Measurements from ENCODE around the gene HAPLN3.

Gene HAPLN3

DNA sequence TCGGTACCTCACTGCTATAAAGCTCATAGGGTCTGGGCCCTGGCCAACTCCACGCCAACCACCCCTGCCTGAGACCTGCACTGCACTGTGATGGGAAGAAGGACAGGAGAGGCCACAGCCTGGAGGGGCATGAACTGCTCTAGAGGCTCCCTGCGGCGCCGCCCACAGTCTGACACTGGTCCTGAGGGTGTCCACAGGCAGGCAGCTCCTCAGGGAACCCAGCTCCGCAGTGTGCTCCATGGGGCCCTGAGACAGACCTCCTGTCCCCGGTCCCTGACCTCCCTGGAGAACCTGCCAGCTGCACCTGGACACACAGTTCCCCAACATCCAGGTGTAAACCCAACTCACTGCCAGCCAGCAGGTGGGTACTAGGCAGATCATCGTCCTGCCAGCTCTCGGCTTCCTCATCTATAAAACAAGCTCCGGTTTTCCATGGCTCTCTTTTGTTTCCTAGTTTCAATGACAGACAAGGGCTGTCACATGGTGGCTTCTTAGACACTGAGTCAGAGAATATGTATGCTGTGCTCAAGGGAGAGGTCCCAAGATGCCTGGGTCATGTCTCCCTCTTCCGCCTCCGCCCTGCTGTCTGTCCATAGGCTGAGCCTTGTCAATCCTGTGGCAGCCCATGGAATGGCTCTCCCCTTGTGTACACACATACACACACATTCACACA is 5.1 kb upstream of the HAPLN3 start:
- TF ChIP-seq, protein P1, sequence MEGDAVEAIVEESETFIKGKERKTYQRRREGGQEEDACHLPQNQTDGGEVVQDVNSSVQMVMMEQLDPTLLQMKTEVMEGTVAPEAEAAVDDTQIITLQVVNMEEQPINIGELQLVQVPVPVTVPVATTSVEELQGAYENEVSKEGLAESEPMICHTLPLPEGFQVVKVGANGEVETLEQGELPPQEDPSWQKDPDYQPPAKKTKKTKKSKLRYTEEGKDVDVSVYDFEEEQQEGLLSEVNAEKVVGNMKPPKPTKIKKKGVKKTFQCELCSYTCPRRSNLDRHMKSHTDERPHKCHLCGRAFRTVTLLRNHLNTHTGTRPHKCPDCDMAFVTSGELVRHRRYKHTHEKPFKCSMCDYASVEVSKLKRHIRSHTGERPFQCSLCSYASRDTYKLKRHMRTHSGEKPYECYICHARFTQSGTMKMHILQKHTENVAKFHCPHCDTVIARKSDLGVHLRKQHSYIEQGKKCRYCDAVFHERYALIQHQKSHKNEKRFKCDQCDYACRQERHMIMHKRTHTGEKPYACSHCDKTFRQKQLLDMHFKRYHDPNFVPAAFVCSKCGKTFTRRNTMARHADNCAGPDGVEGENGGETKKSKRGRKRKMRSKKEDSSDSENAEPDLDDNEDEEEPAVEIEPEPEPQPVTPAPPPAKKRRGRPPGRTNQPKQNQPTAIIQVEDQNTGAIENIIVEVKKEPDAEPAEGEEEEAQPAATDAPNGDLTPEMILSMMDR (IDR thresholded peaks at IDR 0.05; ENCODE audit: low read length, missing control alignments) = no peak
- peak; percentile 33 for DNase-seq (ENCODE audit: low read depth)
- no peak overlapping the region for H3K4me3 ChIP-seq (replicated peaks; ENCODE audit: low read depth, low read length)

DNA sequence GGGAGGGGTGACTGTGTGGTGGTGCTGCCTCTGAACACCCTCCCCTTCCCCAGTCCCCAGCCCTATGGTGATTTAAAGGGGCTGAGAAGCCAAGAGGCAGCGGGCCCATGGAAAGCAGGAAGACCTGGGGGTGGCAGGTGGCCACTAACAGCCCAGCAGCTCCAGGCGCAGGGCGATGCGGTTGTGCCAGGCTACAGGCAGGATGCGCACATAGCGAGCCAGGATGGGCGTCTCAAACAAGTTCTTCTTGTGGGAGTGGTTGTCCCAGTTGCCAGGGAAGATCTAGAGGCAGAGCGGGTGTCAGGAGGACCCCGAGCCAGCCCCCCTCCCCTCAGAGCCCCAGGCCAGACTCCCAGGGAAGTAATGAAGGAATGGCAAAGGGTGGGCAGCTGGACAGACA is 3.9 kb upstream of the HAPLN3 start:
- TF ChIP-seq, protein P1 (IDR thresholded peaks at IDR 0.05; ENCODE audit: low read length, missing control alignments) = no peak
- no peak for DNase-seq (ENCODE audit: low read depth)
- no peak overlapping the region for H3K4me3 ChIP-seq (replicated peaks; ENCODE audit: low read depth, low read length)

DNA sequence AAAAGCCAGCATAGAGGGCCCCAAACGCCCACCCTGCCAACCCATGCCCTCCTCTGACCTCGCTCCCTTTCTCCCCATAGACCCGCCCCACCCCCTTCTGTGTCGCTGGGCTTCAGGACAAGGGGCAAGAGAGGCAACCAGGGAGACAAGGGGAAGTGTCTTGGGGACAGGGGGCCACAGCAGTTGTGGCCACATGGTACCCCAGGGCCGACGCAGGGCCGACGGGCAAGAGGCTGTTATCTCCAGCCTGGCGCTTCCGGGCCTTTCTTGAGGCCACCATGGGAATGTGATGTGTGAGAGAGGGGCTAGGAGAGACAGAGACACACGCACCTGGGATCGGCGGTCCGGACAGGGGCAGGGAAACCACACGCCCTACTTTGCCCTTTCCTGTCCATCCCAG is 3.4 kb upstream of the HAPLN3 start:
- no peak overlapping the region for H3K4me3 ChIP-seq (replicated peaks; ENCODE audit: low read depth, low read length)
- TF ChIP-seq, protein P1 (IDR thresholded peaks at IDR 0.05; ENCODE audit: low read length, missing control alignments) = no peak
- DNase-seq (ENCODE audit: low read depth) = no peak

DNA sequence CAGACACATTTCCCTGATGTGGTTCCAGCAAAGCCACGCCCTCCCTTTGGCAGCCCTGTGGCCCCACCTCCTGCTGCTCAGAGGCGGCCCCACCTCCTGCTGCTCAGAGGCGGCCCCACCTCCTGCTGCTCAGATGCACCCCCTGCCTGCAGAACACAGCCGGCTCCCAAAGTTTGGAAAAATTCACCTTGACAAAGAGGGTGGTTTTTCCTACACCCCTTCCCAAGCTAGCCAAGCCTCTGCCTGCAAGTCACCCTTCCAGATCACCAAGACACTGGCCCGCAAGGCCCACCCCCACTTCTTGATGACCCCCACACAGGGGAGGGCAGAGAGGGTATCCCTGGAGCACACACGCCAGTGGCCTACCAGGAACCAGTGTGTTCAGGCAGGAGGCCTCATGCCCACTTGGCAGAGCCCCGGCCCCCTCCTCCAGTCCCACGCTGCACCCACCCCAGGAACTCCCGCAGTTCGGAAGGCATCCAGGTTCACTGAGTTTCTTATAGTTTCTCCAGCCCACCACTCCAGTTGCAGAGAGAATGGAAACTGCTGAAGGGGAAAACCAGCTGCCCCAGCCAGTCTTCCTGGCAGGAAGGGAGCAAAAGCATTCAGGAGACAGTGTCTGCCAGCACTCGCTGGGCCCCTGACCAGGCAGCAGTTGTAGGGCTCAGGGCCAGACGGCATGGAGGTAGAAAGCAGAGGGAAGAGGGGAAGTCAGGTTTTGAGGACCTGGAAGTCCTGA is 2.3 kb upstream of the HAPLN3 start:
- DNase-seq (ENCODE audit: low read depth) = peak; percentile 79
- TF ChIP-seq, protein P1 (IDR thresholded peaks at IDR 0.05; ENCODE audit: low read length, missing control alignments) = peak; percentile 61
- H3K4me3 ChIP-seq (replicated peaks; ENCODE audit: low read depth, low read length) = no peak overlapping the region

DNA sequence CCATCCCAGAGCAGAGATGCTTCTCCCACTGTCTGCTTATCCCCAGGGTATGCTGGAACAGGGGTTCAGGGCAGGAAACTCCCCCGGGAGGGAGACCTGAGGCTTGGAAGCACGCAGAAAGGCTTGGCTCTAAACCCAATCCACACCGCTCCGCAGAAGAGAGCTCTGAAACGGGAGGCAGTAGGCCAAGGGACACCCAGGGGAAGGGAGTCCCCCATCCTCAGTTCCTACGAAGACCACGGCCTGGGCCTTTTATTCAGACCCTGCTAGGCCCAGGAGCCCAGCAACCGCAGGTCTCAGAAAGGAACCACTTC is 1.8 kb upstream of the HAPLN3 start:
- TF ChIP-seq, protein P1 (IDR thresholded peaks at IDR 0.05; ENCODE audit: low read length, missing control alignments) = no peak
- no peak for DNase-seq (ENCODE audit: low read depth)
- no peak overlapping the region for H3K4me3 ChIP-seq (replicated peaks; ENCODE audit: low read depth, low read length)

DNA sequence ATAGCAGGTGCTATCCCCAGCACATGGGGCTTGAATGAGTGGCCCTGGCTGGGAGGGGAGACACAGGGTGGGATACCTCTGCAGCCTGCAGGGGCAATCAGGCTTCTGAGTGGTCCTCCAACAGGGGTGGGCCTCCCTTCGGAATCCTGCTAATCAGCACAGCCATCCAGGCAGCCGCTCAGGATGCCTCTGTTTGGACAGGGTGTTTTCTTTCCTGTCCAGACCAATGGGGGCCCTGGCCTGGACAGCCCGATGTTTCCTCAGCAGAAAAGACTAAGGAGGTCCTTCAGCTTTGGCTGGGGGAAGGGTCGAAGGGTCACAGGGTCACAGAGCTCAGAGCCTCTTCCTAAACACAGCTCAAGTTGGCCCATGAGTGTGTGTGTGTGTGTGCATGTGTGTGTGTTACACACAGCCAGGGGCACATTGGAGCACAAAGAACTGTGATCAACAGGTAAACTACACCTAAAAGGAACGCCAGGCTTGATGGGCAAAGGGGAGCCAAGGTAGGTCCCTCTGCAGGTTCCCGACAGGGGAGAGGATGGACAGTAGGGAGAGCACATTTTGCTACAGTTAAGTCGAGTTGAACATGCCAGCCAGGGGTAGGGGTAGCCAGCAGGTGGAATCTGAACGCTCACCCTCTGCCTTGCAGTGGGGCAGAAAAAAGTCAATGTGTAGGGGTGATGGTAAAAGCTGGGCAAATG is 1.1 kb upstream of the HAPLN3 start:
- no peak for DNase-seq (ENCODE audit: low read depth)
- TF ChIP-seq, protein P1 (IDR thresholded peaks at IDR 0.05; ENCODE audit: low read length, missing control alignments) = no peak
- no peak overlapping the region for H3K4me3 ChIP-seq (replicated peaks; ENCODE audit: low read depth, low read length)

Measured in fibroblast of pulmonary artery (primary cell).